Hepatocyte (in vitro differentiated cells): ENCODE results near the gene LENG8. TPM values are rescaled to one million over a fixed set of nuclear protein-coding genes. Genes with fewer than 3 reads are reported as not detected.
"Not testable (repeated sequence)": the region's sequence is repeated elsewhere in the genome, so short reads cannot be mapped to it uniquely, and the experiment has no call there.

Source experiments
- DNase-seq: peaks from one replicate; pipeline ENCODE4 v3.0.0-alpha.2; 2016; ENCODE audit warnings: low spot score
- H2AFZ ChIP-seq: fragments of 200-600 bp; sonication (generic); 2 replicates; pipeline ENCODE4 v1.6.0; 2016; ENCODE audit warnings: antibody characterized with exemption, mild to moderate bottlenecking
- H3K27ac ChIP-seq: fragments of 200-600 bp; sonication (generic); 2 replicates; pipeline ENCODE4 v1.5.1; 2016; ENCODE audit warnings: mild to moderate bottlenecking
- H3K27me3 ChIP-seq: fragments of 200-600 bp; sonication (generic); 2 replicates; pipeline ENCODE4 v1.6.1; 2016
- H3K36me3 ChIP-seq: fragments of 200-600 bp; sonication (generic); replicated peaks from 2 replicates; pipeline ENCODE4 v1.5.1; 2016; ENCODE audit warnings: low read depth; ENCODE audit not compliant: insufficient read depth
- H3K4me1 ChIP-seq: fragments of 200-600 bp; sonication (generic); 2 replicates; pipeline ENCODE4 v1.5.1; 2016; ENCODE audit warnings: mild to moderate bottlenecking, moderate library complexity; ENCODE audit not compliant: insufficient read depth
- H3K4me2 ChIP-seq: fragments of 200-600 bp; sonication (generic); 2 replicates; pipeline ENCODE4 v1.6.0; 2016
- H3K4me3 ChIP-seq: fragments of 200-600 bp; sonication (generic); 2 replicates; pipeline ENCODE4 v1.5.1; 2016; ENCODE audit warnings: mild to moderate bottlenecking
- H3K79me2 ChIP-seq: fragments of 200-600 bp; sonication (generic); 2 replicates; pipeline ENCODE4 v1.6.0; 2017; ENCODE audit warnings: mild to moderate bottlenecking
- H3K9me2 ChIP-seq: fragments of 200-600 bp; sonication (generic); replicated peaks from 2 replicates; pipeline ENCODE4 v1.6.0; 2017; ENCODE audit warnings: mild to moderate bottlenecking; ENCODE audit not compliant: insufficient read depth
- H3K9me3 ChIP-seq: fragments of 200-600 bp; sonication (generic); 2 replicates; pipeline ENCODE4 v1.5.1; 2016; ENCODE audit warnings: low read depth, mild to moderate bottlenecking
- H4K20me1 ChIP-seq: fragments of 200-600 bp; sonication (generic); 2 replicates; pipeline ENCODE4 v1.6.0; 2016; ENCODE audit warnings: mild to moderate bottlenecking; ENCODE audit not compliant: insufficient read depth, poor library complexity, severe bottlenecking
- CTCF ChIP-seq: fragments of 200-600 bp; sonication (generic); IDR thresholded peaks from 2 replicates; pipeline ENCODE4 v1.5.1; 2016; ENCODE audit warnings: antibody characterized with exemption, mild to moderate bottlenecking; ENCODE audit not compliant: poor library complexity
- EZH2 ChIP-seq: fragments of 200-600 bp; sonication (generic); IDR thresholded peaks from 2 replicates; pipeline ENCODE4 v1.6.1; 2016; ENCODE audit warnings: antibody characterized with exemption, mild to moderate bottlenecking, borderline replicate concordance
- EZH2phosphoT487 ChIP-seq: fragments of 200-600 bp; sonication (generic); IDR thresholded peaks from one replicate; pipeline ENCODE4 v1.6.1; 2018; ENCODE audit warnings: antibody characterized with exemption, mild to moderate bottlenecking, low read depth, moderate library complexity; ENCODE audit not compliant: unreplicated experiment, severe bottlenecking
- WGBS: methylation state at CpG from one replicate; pipeline ENCODE4 v1.1.6; 2016; ENCODE audit warnings: low lambda C conversion rate; ENCODE audit errors: missing lambda C conversion rate; 5-methylcytosine and 5-hydroxymethylcytosine counted together
- polyA plus RNA-seq: library from polyadenylated mRNA; unstranded; fragments of >200 nt; fragmentation: Nextera tagmentation; extraction: Ambion mirVana; gene quantifications from 2 replicates; pipeline ENCODE4 v1.2.1, GENCODE V29; 2016
- total RNA-seq: library from RNA; depleted of rRNA; stranded (reverse); fragments of >200 nt; gene quantifications from 2 replicates; pipeline ENCODE4 v1.2.3, GENCODE V29; 2014

LENG8 gene
- total and polyA plus RNA-seq, 2 experiments from 2014 or later: 36.6 to 54.0 TPM

GRCh38 chr19:54464044-54464629 lies 15.1 kb downstream of the LENG8 start:
- H2AFZ ChIP-seq: no peak overlapping the region
- 2% methylated on average over 25 of the region's 26 CpGs for WGBS
- H3K4me1 ChIP-seq: peaks cover 16% of the 10 kb centered on the region
- H3K9me3 ChIP-seq: no peaks in the 10 kb centered on the region
- H3K27ac ChIP-seq: peak overlapping the region; percentile 88
- H3K9me2 ChIP-seq: no peaks in the 10 kb centered on the region
- H3K27me3 ChIP-seq: no peaks in the 10 kb centered on the region
- H4K20me1 ChIP-seq: peaks cover 19% of the 10 kb centered on the region
- H3K79me2 ChIP-seq: peaks cover 15% of the 10 kb centered on the region
- no peak for TF ChIP-seq CTCF
- no peak for TF ChIP-seq EZH2
- no peak for TF ChIP-seq EZH2phosphoT487
- H3K36me3 ChIP-seq: no peaks in the 10 kb centered on the region
- H3K4me3 ChIP-seq: no peak overlapping the region
- DNase-seq: peak; percentile 97
- peak overlapping the region; percentile 91 for H3K4me2 ChIP-seq

GRCh38 chr19:54464630-54465425 lies 15.8 kb downstream of the LENG8 start:
- H3K4me1 ChIP-seq: peaks cover 19% of the 10 kb centered on the region

GRCh38 chr19:54465426-54466109 lies 16.6 kb downstream of the LENG8 start:
- Histone ChIP-seq H3K4me1 (peaks cover 19% of the 10 kb centered on the region), H2AFZ (no peak overlapping the region), H3K36me3 (no peaks in the 10 kb centered on the region), H3K27ac (no peak overlapping the region), H3K79me2 (peaks cover 21% of the 10 kb centered on the region), H4K20me1 (peaks cover 6% of the 10 kb centered on the region), H3K9me3 (no peaks in the 10 kb centered on the region), H3K4me3 (no peak overlapping the region), H3K9me2 (no peaks in the 10 kb centered on the region), H3K27me3 (no peaks in the 10 kb centered on the region), H3K4me2 (peak overlapping the region; percentile 91)
- WGBS: 93% methylated on average over 37 of the region's 49 CpGs
- no peak for TF ChIP-seq EZH2phosphoT487
- no peak for TF ChIP-seq CTCF
- no peak for TF ChIP-seq EZH2
- no peak for DNase-seq

More at GRCh38 chr19:54464630-54465425, 15.8 kb downstream of the LENG8 start:
- DNase-seq: peak; percentile 96
- no peaks in the 10 kb centered on the region for H3K27me3 ChIP-seq
- 3% methylated on average over 45 of the region's 87 CpGs for WGBS
- peaks cover 14% of the 10 kb centered on the region for H3K79me2 ChIP-seq
- no peaks in the 10 kb centered on the region for H3K9me2 ChIP-seq
- H3K9me3 ChIP-seq: no peaks in the 10 kb centered on the region
- H3K4me3 ChIP-seq: peak overlapping the region; percentile 18
- H3K27ac ChIP-seq: peak overlapping the region; percentile 88
- TF ChIP-seq EZH2phosphoT487 (no peak), EZH2 (no peak), CTCF (no peak)
- H4K20me1 ChIP-seq: peaks cover 13% of the 10 kb centered on the region
- H3K4me2 ChIP-seq: peak overlapping the region; percentile 91
- H3K36me3 ChIP-seq: no peaks in the 10 kb centered on the region
- H2AFZ ChIP-seq: no peak overlapping the region

GRCh38 chr19:54466110-54466480 lies 17.1 kb downstream of the LENG8 start:
- H3K27ac ChIP-seq, H3K9me2 ChIP-seq, H3K27me3 ChIP-seq, DNase-seq, H3K36me3 ChIP-seq, H3K9me3 ChIP-seq, H4K20me1 ChIP-seq, H3K4me2 ChIP-seq, H2AFZ ChIP-seq, H3K4me3 ChIP-seq: not testable (repeated sequence)
- Histone ChIP-seq H3K4me1 (peaks cover 25% of the 10 kb centered on the region), H3K79me2 (peaks cover 26% of the 10 kb centered on the region)
- WGBS: 96% methylated on average over 14 of the region's 14 CpGs
